SK-N-SH treated with all-trans-retinoic acid at 6 μM for 48 hours (cell line): ENCODE measurements around the gene DEAF1.
A peak's percentile ranks its signal among the peaks of the same experiment; 100 is the strongest.

Experiments
- ATAC-seq: fragments of 200-7000 bp; cut with Tn5 transposase; 3 replicates; pipeline ENCODE4 v1.9.1; 2020; ENCODE audit warnings: mild to moderate bottlenecking, moderate library complexity
- BACH2 ChIP-seq: fragments of 250-450 bp; sonication (Bioruptor Pico); IDR thresholded peaks from 2 replicates; pipeline ENCODE4 v1.9.0; 2021; ENCODE audit warnings: mild to moderate bottlenecking, borderline replicate concordance
- CREB5 ChIP-seq: fragments of 250-450 bp; sonication (Bioruptor Pico); IDR thresholded peaks from 2 replicates; pipeline ENCODE4 v1.5.1; 2020; ENCODE audit warnings: low read depth, mild to moderate bottlenecking, moderate library complexity
- CSRNP3 ChIP-seq: fragments of 250-450 bp; sonication (Bioruptor Pico); IDR thresholded peaks from 2 replicates; pipeline ENCODE4 v1.5.1; 2021; ENCODE audit warnings: mild to moderate bottlenecking, moderate library complexity
- ESRRG ChIP-seq: fragments of 250-450 bp; sonication (Bioruptor Pico); IDR thresholded peaks from 2 replicates; pipeline ENCODE4 v1.6.1; 2021; ENCODE audit warnings: mild to moderate bottlenecking
- GLIS3 ChIP-seq: fragments of 250-450 bp; sonication (Bioruptor Pico); IDR thresholded peaks from 2 replicates; pipeline ENCODE4 v1.5.0; 2020; ENCODE audit warnings: mild to moderate bottlenecking, moderate library complexity
- ISL1 ChIP-seq: fragments of 250-450 bp; sonication (Bioruptor Pico); IDR thresholded peaks from 2 replicates; pipeline ENCODE4 v2.1.2; 2022; ENCODE audit warnings: mild to moderate bottlenecking, moderate library complexity
- OSR1 ChIP-seq: fragments of 250-450 bp; sonication (Bioruptor Pico); IDR thresholded peaks from 2 replicates; pipeline ENCODE4 v1.8.0; 2022; ENCODE audit warnings: moderate library complexity, mild to moderate bottlenecking, inconsistent platforms
- PATZ1 ChIP-seq: fragments of 250-450 bp; sonication (Bioruptor Pico); IDR thresholded peaks from 2 replicates; pipeline ENCODE4 v1.8.0; 2020; ENCODE audit warnings: mild to moderate bottlenecking, moderate library complexity, borderline replicate concordance
- POU6F1 ChIP-seq: fragments of 250-450 bp; sonication (Bioruptor Pico); IDR thresholded peaks from 2 replicates; pipeline ENCODE4 v1.8.0; 2021; ENCODE audit warnings: low read depth, mild to moderate bottlenecking, moderate library complexity, borderline replicate concordance
- PPARA ChIP-seq: fragments of 250-450 bp; sonication (Bioruptor Pico); IDR thresholded peaks from 2 replicates; pipeline ENCODE4 v1.5.0; 2020; ENCODE audit warnings: mild to moderate bottlenecking, borderline replicate concordance
- TOX ChIP-seq: fragments of 250-450 bp; sonication (Bioruptor Pico); IDR thresholded peaks from 2 replicates; pipeline ENCODE4 v1.8.0; 2021; ENCODE audit warnings: mild to moderate bottlenecking, moderate library complexity, borderline replicate concordance
- ZC3H10 ChIP-seq: fragments of 250-450 bp; sonication (Bioruptor Pico); IDR thresholded peaks from 2 replicates; pipeline ENCODE4 v1.5.1; 2021; ENCODE audit warnings: mild to moderate bottlenecking, moderate library complexity
- ZFP30 ChIP-seq: fragments of 450-650 bp; formaldehyde crosslinking; IDR thresholded peaks from 2 replicates; pipeline ENCODE4 v1.5.0; 2022; ENCODE audit warnings: mild to moderate bottlenecking, moderate library complexity
- ZNF8 ChIP-seq: fragments of 450-650 bp; formaldehyde crosslinking; IDR thresholded peaks from 2 replicates; pipeline ENCODE4 v1.5.0; 2020; ENCODE audit warnings: mild to moderate bottlenecking, moderate library complexity

The DEAF1 gene

GRCh38 chr11:616320-617198 lies 78.5 kb downstream of the DEAF1 start:
- TF ChIP-seq OSR1 (CRISPR knock-in tag) (no peak), ZFP30 (CRISPR knock-in tag) (no peak), GLIS3 (CRISPR knock-in tag) (no peak), TOX (CRISPR knock-in tag) (no peak), CSRNP3 (CRISPR knock-in tag) (no peak)
- no peak for ATAC-seq

GRCh38 chr11:615504-616319 lies 79.3 kb downstream of the DEAF1 start, which contains the start of gene IRF7:
TSS of gene IRF7 (minus strand) at chr11:615950. CDS start at chr11:615364, 586 bp downstream.
- TF ChIP-seq ESRRG: peak; percentile 22; the same call in 1 of the 2 replicates
- no peak for TF ChIP-seq POU6F1 (CRISPR knock-in tag)
- TF ChIP-seq CSRNP3 (CRISPR knock-in tag): 0 out of 2 replicates have a peak, but pooled peaks have one; percentile 20
- no peak for TF ChIP-seq ISL1 (CRISPR knock-in tag)
- 0 out of 2 replicates have a peak, but pooled peaks have one; percentile 55 for TF ChIP-seq GLIS3 (CRISPR knock-in tag)
- ATAC-seq: peak; percentile 91

GRCh38 chr11:614623-615503 lies 80.2 kb downstream of the DEAF1 start:
- TF ChIP-seq BACH2 (CRISPR knock-in tag): no peak
- TF ChIP-seq TOX (CRISPR knock-in tag): no peak
- no peak for TF ChIP-seq POU6F1 (CRISPR knock-in tag)
- TF ChIP-seq CREB5 (CRISPR knock-in tag): no peak
- TF ChIP-seq ZNF8 (CRISPR knock-in tag): no peak
- TF ChIP-seq OSR1 (CRISPR knock-in tag): no peak
- no peak for TF ChIP-seq ISL1 (CRISPR knock-in tag)
- no peak for TF ChIP-seq CSRNP3 (CRISPR knock-in tag)
- TF ChIP-seq PATZ1 (CRISPR knock-in tag): no peak
- TF ChIP-seq ZC3H10 (CRISPR knock-in tag): no peak
- TF ChIP-seq PPARA (CRISPR knock-in tag): no peak
- ATAC-seq: peak; percentile 5
